Measurements from ENCODE around the gene JAKMIP3.

- TF ChIP-seq FOXK2 (IDR thresholded peaks at IDR 0.05) (no peak), BHLHE40 (IDR thresholded peaks at IDR 0.05; ENCODE audit: borderline replicate concordance) (no peak), HDGF (IDR thresholded peaks at IDR 0.05; ENCODE audit: borderline replicate concordance) (no peak), FOXM1 (IDR thresholded peaks at IDR 0.05; ENCODE audit: borderline replicate concordance) (no peak), L3MBTL2 (conservative IDR thresholded peaks at IDR 0.05) (no peak), TARDBP (IDR thresholded peaks at IDR 0.05) (no peak), ELF4 (IDR thresholded peaks at IDR 0.05) (no peak)
These were observed 44.7 kb upstream of the JAKMIP3 start for GRCh38 chr10:132021046-132021445.

Data from HEK293T (cell line).